HEK293 (cell line): ENCODE data around the gene UNC13A.

ENCODE experiments used
- BCL6B ChIP-seq: fragments of 450-650 bp; formaldehyde crosslinking; IDR thresholded peaks from 2 replicates; pipeline ENCODE4 v1.5.1; 2017; ENCODE audit warnings: missing biosample characterization, missing genetic modification characterization
- EGR2 ChIP-seq: fragments of 450-650 bp; formaldehyde crosslinking; IDR thresholded peaks from 2 replicates; pipeline ENCODE4 v1.5.1; 2016; ENCODE audit warnings: low read depth, missing biosample characterization, missing genetic modification characterization
- GLIS2 ChIP-seq: fragments of 450-650 bp; formaldehyde crosslinking; IDR thresholded peaks from 2 replicates; pipeline ENCODE4 v1.5.1; 2016; ENCODE audit warnings: missing biosample characterization, missing genetic modification characterization
- HOXA7 ChIP-seq: sonication (generic); formaldehyde crosslinking; IDR thresholded peaks from 2 replicates; pipeline ENCODE4 v1.8.1; 2022; ENCODE audit warnings: missing genetic modification reagents, borderline replicate concordance
- HOXD13 ChIP-seq: sonication (generic); formaldehyde crosslinking; IDR thresholded peaks from 2 replicates; pipeline ENCODE4 v1.8.0; 2022; ENCODE audit warnings: missing genetic modification reagents, borderline replicate concordance
- KLF8 ChIP-seq: fragments of 450-650 bp; formaldehyde crosslinking; IDR thresholded peaks from 2 replicates; pipeline ENCODE4 v1.5.1; 2016; ENCODE audit warnings: missing biosample characterization, missing genetic modification characterization
- MEIS1 ChIP-seq: sonication (generic); formaldehyde crosslinking; IDR thresholded peaks from 2 replicates; pipeline ENCODE4 v1.8.1; 2022; ENCODE audit warnings: missing genetic modification reagents, mild to moderate bottlenecking, borderline replicate concordance
- PRDM6 ChIP-seq: fragments of 450-650 bp; formaldehyde crosslinking; IDR thresholded peaks from 2 replicates; pipeline ENCODE4 v1.5.1; 2017; ENCODE audit warnings: missing biosample characterization, missing genetic modification characterization
- RBAK ChIP-seq: fragments of 450-650 bp; formaldehyde crosslinking; IDR thresholded peaks from 2 replicates; pipeline ENCODE4 v1.5.1; 2016; ENCODE audit warnings: missing biosample characterization, missing genetic modification characterization
- SCRT2 ChIP-seq: fragments of 450-650 bp; formaldehyde crosslinking; IDR thresholded peaks from 2 replicates; pipeline ENCODE4 v1.5.1; 2016; ENCODE audit warnings: missing biosample characterization, missing genetic modification characterization
- SETDB1 ChIP-seq: IDR thresholded peaks from one replicate; pipeline ENCODE4 v1.6.1; 2017; ENCODE audit warnings: mild to moderate bottlenecking, low read length, moderate library complexity, mixed read lengths; ENCODE audit not compliant: insufficient read length
- TCF7L2 ChIP-seq: IDR thresholded peaks from 2 replicates; pipeline ENCODE4 v1.6.1; 2011; ENCODE audit warnings: low read depth, mild to moderate bottlenecking, inconsistent platforms, low read length, moderate library complexity, borderline replicate concordance
- WT1 ChIP-seq: fragments of 450-650 bp; formaldehyde crosslinking; IDR thresholded peaks from 2 replicates; pipeline ENCODE4 v1.5.1; 2016; ENCODE audit warnings: missing biosample characterization, missing genetic modification characterization
- ZFHX2 ChIP-seq: fragments of 450-650 bp; formaldehyde crosslinking; conservative IDR thresholded peaks from 2 replicates; pipeline ENCODE4 v1.5.1; 2016; ENCODE audit warnings: missing biosample characterization, missing genetic modification characterization
- ZFP41 ChIP-seq: fragments of 450-650 bp; formaldehyde crosslinking; IDR thresholded peaks from 2 replicates; pipeline ENCODE4 v1.5.1; 2016; ENCODE audit warnings: missing biosample characterization, missing genetic modification characterization, borderline replicate concordance
- ZNF132 ChIP-seq: fragments of 450-650 bp; formaldehyde crosslinking; IDR thresholded peaks from 2 replicates; pipeline ENCODE4 v1.5.1; 2017; ENCODE audit warnings: missing biosample characterization, missing genetic modification characterization, borderline replicate concordance
- ZNF138 ChIP-seq: fragments of 450-650 bp; formaldehyde crosslinking; IDR thresholded peaks from 2 replicates; pipeline ENCODE4 v1.5.1; 2016; ENCODE audit warnings: missing biosample characterization, missing genetic modification characterization, borderline replicate concordance
- ZNF184 ChIP-seq: fragments of 450-650 bp; IDR thresholded peaks from 2 replicates; pipeline ENCODE4 v1.5.1; 2018; ENCODE audit warnings: missing biosample characterization, mild to moderate bottlenecking, missing genetic modification characterization
- ZNF211 ChIP-seq: fragments of 450-650 bp; formaldehyde crosslinking; IDR thresholded peaks from 2 replicates; pipeline ENCODE4 v1.5.1; 2016; ENCODE audit warnings: low read depth, missing biosample characterization, missing genetic modification characterization
- ZNF24 ChIP-seq: fragments of 450-650 bp; formaldehyde crosslinking; IDR thresholded peaks from 2 replicates; pipeline ENCODE4 v1.5.1; 2016; ENCODE audit warnings: missing biosample characterization, missing genetic modification characterization
- ZNF335 ChIP-seq: fragments of 450-650 bp; formaldehyde crosslinking; conservative IDR thresholded peaks from 2 replicates; pipeline ENCODE4 v1.5.1; 2016; ENCODE audit warnings: missing biosample characterization, missing genetic modification characterization
- ZNF350 ChIP-seq: fragments of 450-650 bp; formaldehyde crosslinking; IDR thresholded peaks from 2 replicates; pipeline ENCODE4 v1.5.0; 2017; ENCODE audit warnings: missing biosample characterization, mild to moderate bottlenecking, missing genetic modification characterization
- ZNF391 ChIP-seq: fragments of 450-650 bp; formaldehyde crosslinking; IDR thresholded peaks from 2 replicates; pipeline ENCODE4 v1.5.1; 2016; ENCODE audit warnings: low read depth, missing biosample characterization, missing genetic modification characterization, borderline replicate concordance
- ZNF449 ChIP-seq: fragments of 450-650 bp; formaldehyde crosslinking; IDR thresholded peaks from 2 replicates; pipeline ENCODE4 v1.5.1; 2017; ENCODE audit warnings: missing biosample characterization, mild to moderate bottlenecking, missing genetic modification characterization, moderate library complexity
- ZNF514 ChIP-seq: fragments of 450-650 bp; formaldehyde crosslinking; IDR thresholded peaks from 2 replicates; pipeline ENCODE4 v1.5.1; 2016; ENCODE audit warnings: missing biosample characterization, missing genetic modification characterization
- ZNF571 ChIP-seq: fragments of 450-650 bp; formaldehyde crosslinking; IDR thresholded peaks from 2 replicates; pipeline ENCODE4 v1.5.0; 2017; ENCODE audit warnings: missing biosample characterization, missing genetic modification characterization
- ZNF626 ChIP-seq: fragments of 450-650 bp; sonication (Bioruptor Pico); formaldehyde crosslinking; IDR thresholded peaks from 2 replicates; pipeline ENCODE4 v1.5.1; 2018; ENCODE audit warnings: missing biosample characterization, missing genetic modification characterization, inconsistent platforms
- ZNF629 ChIP-seq: fragments of 450-650 bp; formaldehyde crosslinking; IDR thresholded peaks from 2 replicates; pipeline ENCODE4 v1.5.1; 2017; ENCODE audit warnings: missing biosample characterization, missing genetic modification characterization
- ZNF704 ChIP-seq: fragments of 450-650 bp; formaldehyde crosslinking; IDR thresholded peaks from 2 replicates; pipeline ENCODE4 v1.5.1; 2016; ENCODE audit warnings: missing biosample characterization, missing genetic modification characterization
- ZNF707 ChIP-seq: fragments of 450-650 bp; formaldehyde crosslinking; IDR thresholded peaks from 2 replicates; pipeline ENCODE4 v1.5.1; 2016; ENCODE audit warnings: missing biosample characterization, missing genetic modification characterization
- ZNF76 ChIP-seq: fragments of 450-650 bp; formaldehyde crosslinking; IDR thresholded peaks from 2 replicates; pipeline ENCODE4; 2016; ENCODE audit warnings: low read depth, missing biosample characterization, missing genetic modification characterization, borderline replicate concordance
- ZNF768 ChIP-seq: fragments of 450-650 bp; formaldehyde crosslinking; IDR thresholded peaks from 2 replicates; pipeline ENCODE4 v1.5.1; 2018; ENCODE audit warnings: missing biosample characterization, mild to moderate bottlenecking, missing genetic modification characterization
- ZNF843 ChIP-seq: fragments of 450-650 bp; formaldehyde crosslinking; IDR thresholded peaks from 2 replicates; pipeline ENCODE4 v1.5.1; 2016; ENCODE audit warnings: missing biosample characterization, missing genetic modification characterization
- ZSCAN18 ChIP-seq: fragments of 450-650 bp; formaldehyde crosslinking; IDR thresholded peaks from 2 replicates; pipeline ENCODE4 v1.5.1; 2016; ENCODE audit warnings: missing biosample characterization, missing genetic modification characterization

Gene UNC13A

GRCh38 chr19:17605761-17606589 is 82.2 kb downstream of the UNC13A start (continued):
- TF ChIP-seq ZNF138 (tag by site-specific recombination) = no peak
- TF ChIP-seq SCRT2 (tag by site-specific recombination) = peak; percentile 97
- no peak for TF ChIP-seq ZNF350 (tag by site-specific recombination)
- peak; percentile 86 for TF ChIP-seq ZNF335 (tag by site-specific recombination)
- no peak for TF ChIP-seq ZNF571
- TF ChIP-seq KLF8 (tag by site-specific recombination) = peak; percentile 97
- TF ChIP-seq EGR2 (tag by site-specific recombination) = peak; percentile 99
- peak; percentile 26; the same call in 1 of the 2 replicates for TF ChIP-seq ZNF391 (tag by site-specific recombination)
- peak; percentile 82 for TF ChIP-seq GLIS2
- peak; percentile 67 for TF ChIP-seq ZNF843
- peak; percentile 82 for TF ChIP-seq ZNF629 (tag by site-specific recombination)
- TF ChIP-seq ZNF132 = no peak
- TF ChIP-seq ZNF704 (tag by site-specific recombination) = no peak
- 0 out of 2 replicates have a peak, but pooled peaks have one; percentile 53 for TF ChIP-seq ZNF24 (tag by site-specific recombination)
- no peak for TF ChIP-seq RBAK (tag by site-specific recombination)
- no peak for TF ChIP-seq ZNF211 (tag by site-specific recombination)
- peak; percentile 77; the same call in 1 of the 2 replicates for TF ChIP-seq ZNF449 (tag by site-specific recombination)
- no peak; the same call in 1 of the 2 replicates for TF ChIP-seq ZNF768 (tag by site-specific recombination)
- 0 out of 2 replicates have a peak, but pooled peaks have one; percentile 15 for TF ChIP-seq WT1 (tag by site-specific recombination)
- no peak for TF ChIP-seq BCL6B (tag by site-specific recombination)
- TF ChIP-seq ZFP41 = no peak
- TF ChIP-seq ZNF76 (tag by site-specific recombination) = peak; percentile 68; the same call in 1 of the 2 replicates
- no peak for TF ChIP-seq ZNF707
- no peak for TF ChIP-seq ZNF514 (tag by site-specific recombination)
- no peak for TF ChIP-seq HOXD13 (CRISPR knock-in tag)
- peak; percentile 59; the same call in 1 of the 2 replicates for TF ChIP-seq ZNF184 (tag by site-specific recombination)
- peak; percentile 79; the same call in 1 of the 2 replicates for TF ChIP-seq ZSCAN18
- TF ChIP-seq PRDM6 (tag by site-specific recombination) = no peak
- no peak for TF ChIP-seq ZNF626 (tag by site-specific recombination)
- TF ChIP-seq SETDB1 = peak; percentile 85
- TF ChIP-seq HOXA7 = no peak
- TF ChIP-seq MEIS1 (CRISPR knock-in tag) = no peak
- no peak for TF ChIP-seq TCF7L2
- TF ChIP-seq ZFHX2 = peak; percentile 100
